ENCODE data around the gene ACTL10.

- TF ChIP-seq CTCF (conservative IDR thresholded peaks at IDR 0.05 in 1 of 2, IDR thresholded peaks at IDR 0.05 in 1 of 2; ENCODE audit: extremely low read depth in 1 of 2, insufficient read depth in 1 of 2, low read depth in 1 of 2, low read length in 2 of 2): no peak
- TF ChIP-seq EZH2 (IDR thresholded peaks at IDR 0.05; ENCODE audit: borderline replicate concordance, low read length): no peak
These were observed 11.6 kb upstream of the ACTL10 start for GRCh38 chr20:33655164-33655563.

Measured in mammary epithelial cell (primary cell).